Psoas muscle (tissue), 8 donors: Measurements from ENCODE around the gene PSKH1. TPM values are rescaled to one million over a fixed set of nuclear protein-coding genes. Genes with fewer than 3 reads are reported as not detected.
A peak's percentile ranks its signal among the peaks of the same experiment; 100 is the strongest.

ENCODE experiments used
- ATAC-seq, 4 donors: fragments of 200-7000 bp; cut with Tn5 transposase; one replicate each; pipeline ENCODE4 v1.9.1; 2020; ENCODE audit warnings: moderate library complexity in 3 of 4, mild to moderate bottlenecking in 2 of 4
- DNase-seq, 2 donors: peaks; one replicate each; pipeline ENCODE4 v3.0.0-alpha.2; 2020
- H3K27ac ChIP-seq: fragments of 200-600 bp; one replicate; pipeline ENCODE4 v1.8.0; 2022
- H3K27me3 ChIP-seq, 3 donors: fragments of 200-600 bp in 1 of 3; one replicate each; pipeline versions ENCODE4 v1.6.1 to v1.8.0; 2013 to 2022; ENCODE audit warnings: low read length in 2 of 3, mild to moderate bottlenecking in 2 of 3, moderate library complexity in 1 of 3; ENCODE audit not compliant: insufficient read depth in 3 of 3
- H3K36me3 ChIP-seq, 2 donors: fragments of 200-600 bp in 1 of 2; one replicate each; pipeline versions ENCODE4 v1.6.1 to v1.8.0; 2013 to 2022; ENCODE audit warnings: low read depth in 1 of 2, mild to moderate bottlenecking in 1 of 2, moderate library complexity in 1 of 2; ENCODE audit not compliant: insufficient read depth in 1 of 2
- H3K4me1 ChIP-seq: fragments of 200-600 bp; one replicate; pipeline ENCODE4 v1.8.0; 2022
- H3K4me3 ChIP-seq: fragments of 200-600 bp; one replicate; pipeline ENCODE4 v1.8.0; 2022; ENCODE audit warnings: mild to moderate bottlenecking
- H3K9me3 ChIP-seq: fragments of 200-600 bp; one replicate; pipeline ENCODE4 v1.8.0; 2022
- WGBS, 3 donors: extraction: QIAGEN DNeasy Blood & Tissue Kit; methylation state at CpG; one replicate each; pipeline versions ENCODE4 v1.1.6 to v1.1.7; 2013; 5-methylcytosine and 5-hydroxymethylcytosine counted together
- intact Hi-C, 2 donors: fragments of 100-400 bp; cut with DNase I; formaldehyde crosslinking; loops; one replicate each; pipeline versions ENCODE4 v1.11.0 to v1.14.2; 2022
- polyA plus RNA-seq, 3 donors: library from polyadenylated mRNA; stranded (reverse); fragments of 200-250 nt; gene quantifications; one replicate each; pipeline ENCODE4 v1.2.3, GENCODE V29; 2013
- total RNA-seq, 4 donors: library from RNA; stranded (reverse); fragmentation: NEBNext Ultra II Directional in 2 of 4; extraction: Animal tissue kit (Norgen Biotek cat#: 25700) in 2 of 4; gene quantifications; one replicate each; pipeline versions ENCODE4 v1.2.1 to v1.2.4, GENCODE V29; 2021 to 2023
- TF ChIP-seq, protein P1 (sequence below): fragments of 200-600 bp; IDR thresholded peaks from one replicate; pipeline ENCODE4 v1.8.0; 2022; ENCODE audit warnings: antibody characterized with exemption
- donor health status: healthy with polysubstance abuse.
- donor health status: DM: no; HTN: no; CAD: no; lungs with moderate emphysema.
- donor health status: Bipolar disorder and iron deficiency.
- donor health status: healthy.
- donor health status: DM: yes; HTN: yes; CAD: no.
- donor health status: DM: no; HTN: no; CAD: no.
- donor health status: DM: no; HTN: no; CAD: no.
- donor health status: DM: yes; HTN: yes; CAD: no.

PSKH1 gene
- total and polyA plus RNA-seq, 7 donors: 9.6 to 18.8 (median 15.6) TPM

DNA sequence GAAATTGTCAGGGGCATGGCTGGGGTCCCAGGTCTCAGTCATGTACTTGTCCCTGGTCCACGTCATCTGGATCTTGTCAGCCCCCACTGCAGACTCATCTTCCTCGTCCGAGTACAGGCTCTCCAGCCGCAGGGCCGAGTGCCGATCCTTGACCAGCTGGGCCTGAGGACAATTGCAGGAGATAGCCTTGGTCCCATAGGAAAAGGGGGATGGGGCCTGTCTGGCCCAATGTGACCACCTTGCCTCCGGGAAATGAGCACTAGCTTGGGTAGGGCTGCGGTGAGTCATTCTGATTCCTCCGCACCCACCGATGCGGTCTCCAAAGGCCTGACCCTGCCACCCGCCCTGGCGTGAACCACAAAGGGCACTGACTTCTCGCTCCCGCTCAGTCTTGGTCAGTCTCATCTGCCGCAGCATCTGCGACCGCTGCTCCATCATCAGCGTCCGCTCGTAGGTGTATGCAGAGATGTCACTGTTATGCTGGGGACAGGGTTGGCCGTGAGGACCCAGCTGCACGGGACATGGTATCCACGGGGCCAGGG lies 52.4 kb downstream of the PSKH1 start:
- TF ChIP-seq, protein P1, sequence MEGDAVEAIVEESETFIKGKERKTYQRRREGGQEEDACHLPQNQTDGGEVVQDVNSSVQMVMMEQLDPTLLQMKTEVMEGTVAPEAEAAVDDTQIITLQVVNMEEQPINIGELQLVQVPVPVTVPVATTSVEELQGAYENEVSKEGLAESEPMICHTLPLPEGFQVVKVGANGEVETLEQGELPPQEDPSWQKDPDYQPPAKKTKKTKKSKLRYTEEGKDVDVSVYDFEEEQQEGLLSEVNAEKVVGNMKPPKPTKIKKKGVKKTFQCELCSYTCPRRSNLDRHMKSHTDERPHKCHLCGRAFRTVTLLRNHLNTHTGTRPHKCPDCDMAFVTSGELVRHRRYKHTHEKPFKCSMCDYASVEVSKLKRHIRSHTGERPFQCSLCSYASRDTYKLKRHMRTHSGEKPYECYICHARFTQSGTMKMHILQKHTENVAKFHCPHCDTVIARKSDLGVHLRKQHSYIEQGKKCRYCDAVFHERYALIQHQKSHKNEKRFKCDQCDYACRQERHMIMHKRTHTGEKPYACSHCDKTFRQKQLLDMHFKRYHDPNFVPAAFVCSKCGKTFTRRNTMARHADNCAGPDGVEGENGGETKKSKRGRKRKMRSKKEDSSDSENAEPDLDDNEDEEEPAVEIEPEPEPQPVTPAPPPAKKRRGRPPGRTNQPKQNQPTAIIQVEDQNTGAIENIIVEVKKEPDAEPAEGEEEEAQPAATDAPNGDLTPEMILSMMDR: no peak
- peak overlapping the region; percentile 38 for H3K27ac ChIP-seq
- 74 to 75% (median 75%) methylated on average over 24 of the region's 24 CpGs for WGBS, 3 donors
- H3K27me3 ChIP-seq: no peaks in the 10 kb centered on the region
- H3K4me3 ChIP-seq: no peak overlapping the region
- peaks cover 9 to 98% of the 10 kb centered on the region in 2 donors for H3K36me3 ChIP-seq
- intact Hi-C loops: no loop called here
- H3K4me1 ChIP-seq: peaks cover 9% of the 10 kb centered on the region
- no peak for ATAC-seq
- no peak for DNase-seq
- no peaks in the 10 kb centered on the region for H3K9me3 ChIP-seq

DNA sequence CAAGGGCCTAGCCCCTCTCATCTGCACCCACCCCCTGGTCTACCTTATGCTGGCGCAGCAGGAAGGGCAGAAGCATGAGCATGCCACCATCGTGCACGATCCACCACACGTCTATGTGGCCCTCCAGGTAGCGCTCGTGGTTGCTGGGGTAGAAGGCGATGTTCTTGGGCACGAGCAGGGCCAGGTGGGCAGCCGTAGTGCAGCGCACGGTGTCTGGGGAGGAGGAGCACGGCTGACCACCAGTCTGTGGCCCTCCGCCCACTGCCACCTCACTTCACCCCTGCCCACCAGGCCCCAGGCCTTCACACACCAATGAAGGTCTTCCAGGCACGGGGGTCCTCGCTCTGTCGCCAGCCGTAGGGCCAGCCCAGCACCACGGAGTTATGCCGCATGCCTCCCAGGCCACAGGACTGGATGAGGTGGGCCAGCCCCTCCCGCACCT lies 53.1 kb downstream of the PSKH1 start:
- Histone ChIP-seq H3K27me3 (no peaks in the 10 kb centered on the region), H3K4me3 (no peak overlapping the region), H3K9me3 (no peaks in the 10 kb centered on the region), H3K4me1 (peaks cover 9% of the 10 kb centered on the region), H3K36me3 (peaks cover 9 to 98% of the 10 kb centered on the region in 2 donors), H3K27ac (no peak overlapping the region)
- DNase-seq: no peak
- TF ChIP-seq, protein P1: no peak
- 90 to 93% (median 92%) methylated on average over 18 to 20 of the region's 20 CpGs for WGBS, 3 donors
- intact Hi-C loops: no loop called here
- no peak for ATAC-seq

DNA sequence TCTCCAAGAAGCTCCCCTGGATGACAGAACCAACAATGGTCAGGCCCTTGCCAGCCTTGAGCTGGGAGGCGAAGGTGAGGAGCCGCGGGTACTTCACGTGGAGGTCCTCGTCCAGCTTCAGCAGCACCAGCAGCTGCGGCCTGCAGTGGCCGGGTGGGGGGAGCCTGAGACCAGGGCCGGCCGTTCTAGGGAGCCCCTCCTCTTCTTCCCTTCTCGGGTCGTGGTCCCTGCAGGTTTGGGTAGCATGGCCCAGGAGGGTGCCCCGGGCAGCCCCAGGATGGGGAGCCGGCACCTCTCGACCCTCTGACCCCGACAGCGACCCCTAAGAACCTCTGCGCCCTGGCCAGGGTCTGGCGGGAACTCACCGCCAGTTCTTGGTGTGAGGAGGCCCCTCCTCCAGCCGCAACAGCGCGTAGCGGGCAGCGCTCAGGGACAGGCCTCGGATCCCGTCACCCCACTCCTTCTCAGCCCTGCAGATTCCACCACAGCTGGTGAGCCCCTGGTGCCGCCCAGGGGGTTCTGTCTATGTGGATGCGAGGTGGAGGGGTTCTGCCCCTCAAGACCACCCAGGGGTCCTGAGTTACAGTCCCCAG lies 54.0 kb downstream of the PSKH1 start:
- H3K4me3 ChIP-seq: no peak overlapping the region
- intact Hi-C loops: no loop called here
- no peaks in the 10 kb centered on the region for H3K27me3 ChIP-seq
- ATAC-seq: no peak
- TF ChIP-seq, protein P1: no peak
- no peaks in the 10 kb centered on the region for H3K9me3 ChIP-seq
- H3K4me1 ChIP-seq: peaks cover 18% of the 10 kb centered on the region
- peaks cover 9 to 98% of the 10 kb centered on the region in 2 donors for H3K36me3 ChIP-seq
- H3K27ac ChIP-seq: no peak overlapping the region
- WGBS, 3 donors: 87 to 91% (median 90%) methylated on average over 25 to 28 of the region's 28 CpGs
- no peak for DNase-seq

DNA sequence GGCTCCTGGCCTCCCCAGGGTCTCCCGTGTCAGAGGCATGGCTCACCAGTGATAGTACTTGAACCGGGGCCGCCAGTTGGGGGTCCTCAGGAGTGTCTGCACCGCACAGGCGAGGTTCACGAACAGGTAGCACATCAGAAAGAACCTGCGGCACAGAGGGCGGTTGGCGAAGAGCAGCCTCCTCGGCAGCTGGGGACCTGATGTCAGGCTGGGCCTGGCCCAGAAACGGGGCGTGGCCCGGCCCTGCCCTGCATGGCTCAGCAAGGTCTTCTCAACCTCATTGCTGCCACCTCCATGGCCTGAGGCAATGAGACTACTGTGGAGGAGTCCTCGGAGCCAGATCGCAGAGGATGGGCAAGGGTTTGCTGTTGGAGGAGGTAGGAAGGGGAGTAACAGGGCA lies 55.0 kb downstream of the PSKH1 start:
- peaks cover 9 to 98% of the 10 kb centered on the region in 2 donors for H3K36me3 ChIP-seq
- 88 to 96% (median 91%) methylated on average over 15 of the region's 15 CpGs for WGBS, 3 donors
- H3K27ac ChIP-seq: no peak overlapping the region
- intact Hi-C loops: no loop called here
- ATAC-seq (no peak), DNase-seq (no peak)
- no peak overlapping the region for H3K4me3 ChIP-seq
- TF ChIP-seq, protein P1: no peak
- H3K4me1 ChIP-seq: peaks cover 19% of the 10 kb centered on the region
- no peaks in the 10 kb centered on the region for H3K9me3 ChIP-seq
- no peaks in the 10 kb centered on the region for H3K27me3 ChIP-seq

DNA sequence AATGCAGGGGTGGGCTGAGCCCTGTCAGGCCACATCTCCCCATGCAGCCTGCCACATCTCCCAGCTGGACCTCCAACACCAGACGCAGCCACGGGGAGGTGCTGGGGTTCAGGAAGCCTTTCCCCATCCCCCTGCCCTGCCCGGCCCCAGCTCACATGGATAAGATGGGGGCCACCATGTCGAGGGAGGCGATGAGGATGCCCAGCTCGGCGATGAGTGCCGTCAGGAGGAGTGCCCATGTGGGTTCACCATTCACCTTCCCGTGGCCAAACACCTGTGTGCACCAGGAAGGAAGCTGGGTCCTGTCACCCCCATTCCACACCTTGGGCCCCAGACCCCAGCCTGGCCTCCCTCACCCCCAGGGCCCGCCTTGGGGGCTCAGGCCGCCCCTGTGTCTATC lies 56.6 kb downstream of the PSKH1 start:
- TF ChIP-seq, protein P1: no peak
- Histone ChIP-seq H3K27ac (no peak overlapping the region), H3K9me3 (no peaks in the 10 kb centered on the region), H3K27me3 (no peaks in the 10 kb centered on the region), H3K4me1 (peaks cover 15% of the 10 kb centered on the region), H3K36me3 (peaks cover 9 to 100% of the 10 kb centered on the region in 2 donors), H3K4me3 (no peak overlapping the region)
- WGBS, 3 donors: 89 to 93% (median 91%) methylated on average over 11 of the region's 11 CpGs
- intact Hi-C loops: no loop called here
- DNase-seq (no peak), ATAC-seq (no peak)
